Fibroblast of skin of scalp (primary cell): Measurements from ENCODE around the gene IKZF1.

Experiments used
- DNase-seq: peaks from one replicate; pipeline ENCODE4 v3.0.0-alpha.2; 2013

Gene IKZF1

GRCh38 chr7:50416527-50417182, 112.1 kb downstream of the IKZF1 start:
- DNase-seq, result no peak

GRCh38 chr7:50418086-50418515, 113.6 kb downstream of the IKZF1 start:
- DNase-seq, result peak; percentile 75

GRCh38 chr7:50418526-50419290, 114.2 kb downstream of the IKZF1 start:
- no peak for DNase-seq

- no peak for DNase-seq
Measured at GRCh38 chr7:50421043-50421442, 116.5 kb downstream of the IKZF1 start.

- no peak for DNase-seq
Measured at GRCh38 chr7:50422858-50423257, 118.3 kb downstream of the IKZF1 start.

GRCh38 chr7:50423860-50424259, 119.3 kb downstream of the IKZF1 start:
- no peak for DNase-seq

GRCh38 chr7:50425318-50425717, 120.8 kb downstream of the IKZF1 start:
- no peak for DNase-seq

- no peak for DNase-seq
Measured at GRCh38 chr7:50426280-50427045, 121.9 kb downstream of the IKZF1 start.

- DNase-seq, result no peak
Measured at GRCh38 chr7:50427518-50427917, 123.0 kb downstream of the IKZF1 start.

GRCh38 chr7:50428911-50429310, 124.4 kb downstream of the IKZF1 start:
- no peak for DNase-seq

- DNase-seq, result no peak
Measured at GRCh38 chr7:50431316-50431715, 126.8 kb downstream of the IKZF1 start.

- DNase-seq, result no peak
Measured at GRCh38 chr7:50431722-50432305, 127.3 kb downstream of the IKZF1 start.

GRCh38 chr7:50436133-50436806, 131.8 kb downstream of the IKZF1 start:
- peak; percentile 82 for DNase-seq

- peak; percentile 44 for DNase-seq
Measured at GRCh38 chr7:50446542-50446960, 142.0 kb downstream of the IKZF1 start.

GRCh38 chr7:50448823-50449222, 144.3 kb downstream of the IKZF1 start:
- no peak for DNase-seq

- DNase-seq, result no peak
Measured at GRCh38 chr7:50449501-50449880, 145.0 kb downstream of the IKZF1 start.

GRCh38 chr7:50449881-50450589, 145.5 kb downstream of the IKZF1 start, which contains the start of gene FIGNL1:
FIGNL1 (minus strand) TSS chr7:50450350; CDS start chr7:50447287, 3,063 bp downstream.
- DNase-seq, result peak; percentile 72

- no peak for DNase-seq
Measured at GRCh38 chr7:50450590-50451032, 146.1 kb downstream of the IKZF1 start.
